WTC11 (cell line): Measurements from ENCODE around the gene TAS1R1. TPM values are rescaled to one million over a fixed set of nuclear protein-coding genes. Genes with fewer than 3 reads are reported as not detected.

ENCODE experiments used
- ATAC-seq: fragments of 200-7000 bp; cut with Tn5 transposase; 2 replicates; pipeline ENCODE4 v1.10.0; 2021; ENCODE audit warnings: mild to moderate bottlenecking, moderate library complexity
- CTCF ChIA-PET: fragments of 300-600 bp; sonication (Branson Sonifier 250); formaldehyde crosslinking; loops from one replicate; lab custom pipeline; 2021; ENCODE audit warnings: antibody characterized with exemption; lab: Charles Lee
- POLR2A ChIA-PET: fragments of 350-600 bp; sonication (Branson Sonifier 250); formaldehyde crosslinking; loops from one replicate; lab custom pipeline; 2021; ENCODE audit warnings: antibody characterized with exemption; lab: Charles Lee
- DNase-seq: peaks from one replicate; pipeline ENCODE4 v3.0.0; 2021; ENCODE audit warnings: low spot score
- H3K27ac Mint-ChIP-seq: 2 replicates; pipeline ENCODE4 v1.8.0; 2021; ENCODE audit warnings: mixed read lengths
- H3K27me3 Mint-ChIP-seq: 2 replicates; pipeline ENCODE4 v1.8.0; 2021; ENCODE audit warnings: low read depth, mild to moderate bottlenecking, moderate library complexity, mixed read lengths
- H3K36me3 Mint-ChIP-seq: 2 replicates; pipeline ENCODE4 v1.8.0; 2021; ENCODE audit warnings: mixed read lengths
- H3K4me1 Mint-ChIP-seq: 2 replicates; pipeline ENCODE4 v1.8.0; 2022; ENCODE audit warnings: mixed read lengths
- H3K4me3 Mint-ChIP-seq: 2 replicates; pipeline ENCODE4 v1.8.0; 2021; ENCODE audit warnings: mild to moderate bottlenecking, moderate library complexity, mixed read lengths
- H3K9me3 Mint-ChIP-seq: 2 replicates; pipeline ENCODE4 v1.8.0; 2021; ENCODE audit warnings: mixed read lengths
- FOXP4 ChIP-seq: sonication (generic); formaldehyde crosslinking; IDR thresholded peaks from 2 replicates; pipeline ENCODE4 v1.8.0; 2022; ENCODE audit warnings: mild to moderate bottlenecking, missing genetic modification reagents
- MAX ChIP-seq: sonication (generic); formaldehyde crosslinking; IDR thresholded peaks from 2 replicates; pipeline ENCODE4 v1.8.0; 2022; ENCODE audit warnings: mild to moderate bottlenecking, missing genetic modification reagents
- NFATC4 ChIP-seq: fragments of 250-450 bp; sonication (Bioruptor Pico); IDR thresholded peaks from 2 replicates; pipeline ENCODE4 v1.9.0; 2021; ENCODE audit warnings: mild to moderate bottlenecking
- NR1H2 ChIP-seq: sonication (generic); formaldehyde crosslinking; IDR thresholded peaks from 2 replicates; pipeline ENCODE4 v1.9.0; 2021; ENCODE audit warnings: mild to moderate bottlenecking, moderate library complexity, missing genetic modification reagents
- RELA ChIP-seq: sonication (generic); formaldehyde crosslinking; IDR thresholded peaks from 2 replicates; pipeline ENCODE4 v1.8.1; 2022; ENCODE audit warnings: missing genetic modification reagents, mild to moderate bottlenecking, borderline replicate concordance
- SP1 ChIP-seq: sonication (generic); formaldehyde crosslinking; conservative IDR thresholded peaks from 2 replicates; pipeline ENCODE4 v1.8.1; 2022; ENCODE audit warnings: missing genetic modification reagents
- TP53 ChIP-seq: sonication (generic); formaldehyde crosslinking; IDR thresholded peaks from 2 replicates; pipeline ENCODE4 v1.8.1; 2023; ENCODE audit warnings: mild to moderate bottlenecking, missing genetic modification reagents
- ZMAT4 ChIP-seq: fragments of 250-450 bp; sonication (Bioruptor Pico); IDR thresholded peaks from 2 replicates; pipeline ENCODE4 v1.9.0; 2021; ENCODE audit warnings: mild to moderate bottlenecking
- ZNF281 ChIP-seq: sonication (generic); formaldehyde crosslinking; IDR thresholded peaks from 2 replicates; pipeline ENCODE4 v1.8.0; 2023; ENCODE audit warnings: mild to moderate bottlenecking, missing genetic modification reagents
- ZNF317 ChIP-seq: sonication (generic); formaldehyde crosslinking; IDR thresholded peaks from 2 replicates; pipeline ENCODE4 v1.8.1; 2023; ENCODE audit warnings: low read depth, mild to moderate bottlenecking, moderate library complexity, missing genetic modification reagents, borderline replicate concordance
- ZSCAN18 ChIP-seq: fragments of 250-450 bp; sonication (Bioruptor Pico); IDR thresholded peaks from 2 replicates; pipeline ENCODE4 v2.1.2; 2022; ENCODE audit warnings: mild to moderate bottlenecking, moderate library complexity
- total RNA-seq: library from RNA; stranded (reverse); gene quantifications from 3 replicates; pipeline ENCODE4 v1.2.3, GENCODE V29; 2021

Gene TAS1R1
- total RNA-seq, 1 experiment from 2014 or later = 0.11 TPM

- TF ChIP-seq ZSCAN18 (CRISPR knock-in tag) (no peak), SP1 (CRISPR knock-in tag) (no peak), TP53 (no peak), ZMAT4 (no peak), FOXP4 (no peak)
- TF ChIP-seq, all 79 proteins: peak for 0
These were observed 59.2 kb downstream of the TAS1R1 start (continued) for GRCh38 chr1:6614019-6614928.

GRCh38 chr1:6614929-6615785 is 60.0 kb downstream of the TAS1R1 start:
- ChIA-PET CTCF (interaction anchor here (0.7 to 1.6 kb wide), 6 partner anchors 11 to 129 kb away, joined by 3 to 10 read pairs (median 4); partner anchors contain the start of genes NOL9 and TAS1R1), POLR2A (interaction anchor here (0.6 to 1.6 kb wide), 3 partner anchors 11 to 1217 kb away, joined by 3 to 7 read pairs (median 6); partner anchors contain the start of gene KLHL21)
- TF ChIP-seq NFATC4 (CRISPR knock-in tag) = no peak
- peak overlapping the region; percentile 75 for H3K4me3 Mint-ChIP-seq
- DNase-seq = no peak
- ATAC-seq = no peak
- H3K9me3 Mint-ChIP-seq = no peaks in the 10 kb centered on the region
- peak overlapping the region; percentile 41 for H3K27ac Mint-ChIP-seq
- H3K36me3 Mint-ChIP-seq = peaks cover 27% of the 10 kb centered on the region
- peaks cover 13% of the 10 kb centered on the region for H3K27me3 Mint-ChIP-seq
- peaks cover 17% of the 10 kb centered on the region for H3K4me1 Mint-ChIP-seq

GRCh38 chr1:6619045-6619444 is 63.9 kb downstream of the TAS1R1 start:
- Mint-ChIP-seq H3K27ac (no peak overlapping the region; the same call in 1 of the 2 replicates), H3K27me3 (no peaks in the 10 kb centered on the region), H3K9me3 (no peaks in the 10 kb centered on the region), H3K4me3 (no peak overlapping the region), H3K4me1 (peaks cover 10% of the 10 kb centered on the region), H3K36me3 (peaks cover 54% of the 10 kb centered on the region)
- POLR2A ChIA-PET = no interaction called here
- no peak for ATAC-seq
- DNase-seq = no peak
- TF ChIP-seq ZNF317 (CRISPR knock-in tag) (no peak), RELA (CRISPR knock-in tag) (no peak), NR1H2 (no peak), ZNF281 (CRISPR knock-in tag) (no peak), MAX (no peak)
- CTCF ChIA-PET = no interaction called here
